GM12878 (cell line): ENCODE measurements around the gene ANK3. TPM values are rescaled to one million over a fixed set of nuclear protein-coding genes. Genes with fewer than 3 reads are reported as not detected.

ENCODE experiments used
- ATAC-seq: fragments of 200-7000 bp; cut with Tn5 transposase; 3 replicates; pipeline ENCODE4 v1.9.1; 2020; ENCODE audit warnings: mild to moderate bottlenecking, moderate library complexity
- BruUV-seq: library from RNA; stranded (reverse); fragments of 400-500 nt; replicated peaks from 2 replicates; lab custom pipeline; 2021; lab: Mats Ljungman, UMichigan
- CTCF ChIA-PET: fragments of 300-600 bp; sonication (Branson Sonifier 250); formaldehyde crosslinking; extraction: SDS; loops from one replicate; lab custom pipeline; 2021; ENCODE audit warnings: inconsistent platforms; lab: Yijun Ruan, JAX
- POLR2A ChIA-PET: fragments of 350-600 bp; formaldehyde crosslinking; extraction: SDS; loops from one replicate; lab custom pipeline; 2021; ENCODE audit warnings: inconsistent platforms; lab: Charles Lee
- RAD21 ChIA-PET: fragments of 300-600 bp; sonication (Branson Sonifier 250); formaldehyde crosslinking; loops from one replicate; lab custom pipeline; 2023; ENCODE audit warnings: antibody characterized with exemption; ENCODE audit not compliant: unreplicated experiment; lab: Charles Lee
- SMC1A ChIA-PET: fragments of 300-600 bp; sonication (Branson Sonifier 250); formaldehyde crosslinking; loops from one replicate; lab custom pipeline; 2023; ENCODE audit not compliant: unreplicated experiment, uncharacterized antibody; lab: Charles Lee
- DNase-seq: peaks from one replicate; pipeline ENCODE4 v3.0.0-alpha.2; 2011; ENCODE audit warnings: low read depth, low spot score
- FAIRE-seq: peaks from 3 replicates; lab custom pipeline; 2011; peaks lifted over from hg19 to GRCh38; lab: Jason Lieb, UNC
- H2AFZ ChIP-seq: 2 replicates; pipeline ENCODE4 v1.6.0; 2011; ENCODE audit warnings: low read depth, low read length, control low read depth; ENCODE audit not compliant: control insufficient read depth
- H3K27ac ChIP-seq: 2 replicates; pipeline ENCODE4 v1.5.1; 2011; ENCODE audit warnings: control low read depth; ENCODE audit not compliant: control insufficient read depth, insufficient read depth
- H3K27me3 ChIP-seq, 2 experiments: replicated peaks in 1 of 2; 2 replicates each; pipeline versions ENCODE4 v1.6.0 to v1.6.1; 2011; ENCODE audit warnings: low read length in 1 of 2; ENCODE audit not compliant: control insufficient read depth in 2 of 2, insufficient read depth in 2 of 2
- H3K36me3 ChIP-seq, 2 experiments: 2 replicates each; pipeline ENCODE4 v1.5.1; 2011; ENCODE audit warnings: low read length in 1 of 2; ENCODE audit not compliant: control insufficient read depth in 2 of 2, insufficient read depth in 2 of 2
- H3K4me1 ChIP-seq: 2 replicates; pipeline ENCODE4 v1.6.1; 2011; ENCODE audit warnings: mild to moderate bottlenecking, low read length, moderate library complexity, mixed read lengths; ENCODE audit not compliant: control insufficient read depth, insufficient read depth
- H3K4me2 ChIP-seq: 2 replicates; pipeline ENCODE4 v1.6.0; 2011; ENCODE audit warnings: control low read depth; ENCODE audit not compliant: control insufficient read depth, insufficient read depth
- H3K4me3 ChIP-seq: fragments of 200-600 bp; sonication (generic); 2 replicates; pipeline ENCODE4 v1.5.1; 2016
- H3K79me2 ChIP-seq: 2 replicates; pipeline ENCODE4 v1.6.0; 2011; ENCODE audit warnings: low read length; ENCODE audit not compliant: control insufficient read depth, insufficient read depth
- H3K9ac ChIP-seq: 2 replicates; pipeline ENCODE4 v1.8.0; 2011; ENCODE audit warnings: low read length, control low read depth, mixed read lengths; ENCODE audit not compliant: control insufficient read depth, insufficient read depth
- H3K9me3 ChIP-seq: replicated peaks from 3 replicates; pipeline ENCODE4 v1.5.1; 2011; ENCODE audit warnings: mild to moderate bottlenecking, low read length; ENCODE audit not compliant: control insufficient read depth, insufficient read depth
- H4K20me1 ChIP-seq: 2 replicates; pipeline ENCODE4 v1.6.0; 2011; ENCODE audit not compliant: control insufficient read depth, insufficient read depth
- BHLHE40 ChIP-seq, 2 experiments: fragments of 450-650 bp in 1 of 2; IDR thresholded peaks; 2 replicates each; pipeline ENCODE4 v1.6.1; 2011 to 2017; ENCODE audit warnings: low read depth in 2 of 2, borderline replicate concordance in 1 of 2, improper control_type of control experiment in 1 of 2, low read length in 1 of 2, mild to moderate bottlenecking in 1 of 2
- MXI1 ChIP-seq: fragments of 150-350 bp; IDR thresholded peaks from 2 replicates; pipeline ENCODE4 v1.6.1; 2011; ENCODE audit warnings: low read depth, mild to moderate bottlenecking, inconsistent platforms, low read length, improper control_type of control experiment
- NBN ChIP-seq: fragments of 450-650 bp; IDR thresholded peaks from 2 replicates; pipeline ENCODE4 v1.6.1; 2016
- NFYB ChIP-seq: IDR thresholded peaks from 2 replicates; pipeline ENCODE4 v1.6.1; 2011; ENCODE audit warnings: low read depth, mild to moderate bottlenecking, low read length, improper control_type of control experiment, moderate library complexity; ENCODE audit not compliant: insufficient read depth
- PAX8 ChIP-seq: fragments of 450-650 bp; IDR thresholded peaks from 2 replicates; pipeline ENCODE4 v1.6.1; 2017; ENCODE audit warnings: mild to moderate bottlenecking, moderate library complexity
- TARDBP ChIP-seq: IDR thresholded peaks from 2 replicates; pipeline ENCODE4 v1.6.1; 2016; ENCODE audit warnings: borderline replicate concordance
- ZBTB40 ChIP-seq: fragments of 450-650 bp; IDR thresholded peaks from 2 replicates; pipeline ENCODE4 v1.6.1; 2016; ENCODE audit warnings: mild to moderate bottlenecking, moderate library complexity, borderline replicate concordance
- ZNF207 ChIP-seq: fragments of 450-650 bp; IDR thresholded peaks from 2 replicates; pipeline ENCODE4 v1.6.1; 2014; ENCODE audit warnings: antibody characterized with exemption, mild to moderate bottlenecking, borderline replicate concordance
- in situ Hi-C: fragments of 300-500 bp; cut with MboI; formaldehyde crosslinking; loops from 9 replicates; pipeline ENCODE4 v1.14.3; 2018; ENCODE audit warnings: mixed read lengths
- intact Hi-C: fragments of 100-400 bp; cut with micrococcal nuclease; formaldehyde crosslinking; loops from one replicate; pipeline ENCODE4 v1.14.2; 2022; ENCODE audit not compliant: unreplicated experiment
- polyA plus RNA-seq, 11 experiments: library from polyadenylated mRNA; depleted of rRNA in 4 of 11; unstranded in 6 of 11; stranded (reverse) in 5 of 11; fragments of >200 nt; fragmentation: Nextera tagmentation in 4 of 11; fragmentation: Illumina TruSeq in 1 of 11; extraction: Ambion mirVana in 4 of 11; extraction: Trizol in 1 of 11; gene quantifications; 1 replicate in 1 of 11; 2 replicates in 10 of 11; pipeline versions ENCODE4 v1.2.1 to v1.2.3, GENCODE V29; 2011 to 2016; ENCODE audit warnings: inconsistent platforms in 2 of 11, missing spikeins in 2 of 11, low read depth in 1 of 11
- total RNA-seq, 4 experiments: library from RNA; depleted of rRNA in 3 of 4; stranded (reverse); fragments of >200 nt in 3 of 4; fragmentation: Illumina TruSeq in 1 of 4; extraction: Trizol in 1 of 4; gene quantifications; 2 replicates each; pipeline versions ENCODE4 v1.2.1 to v1.2.3, GENCODE V29; 2013 to 2021
- TF ChIP-seq, protein P1 (sequence below): fragments of 450-650 bp; IDR thresholded peaks from 2 replicates; pipeline ENCODE4 v1.6.1; 2017; ENCODE audit warnings: low read depth, mild to moderate bottlenecking, moderate library complexity

ANK3 gene
- total and polyA plus RNA-seq, 10 of the 15 experiments (the other 5 are each of a cell fraction or from before 2014, with no cell fraction given) = 0.06 to 0.82 (median 0.20) TPM; not detected in 2

DNA sequence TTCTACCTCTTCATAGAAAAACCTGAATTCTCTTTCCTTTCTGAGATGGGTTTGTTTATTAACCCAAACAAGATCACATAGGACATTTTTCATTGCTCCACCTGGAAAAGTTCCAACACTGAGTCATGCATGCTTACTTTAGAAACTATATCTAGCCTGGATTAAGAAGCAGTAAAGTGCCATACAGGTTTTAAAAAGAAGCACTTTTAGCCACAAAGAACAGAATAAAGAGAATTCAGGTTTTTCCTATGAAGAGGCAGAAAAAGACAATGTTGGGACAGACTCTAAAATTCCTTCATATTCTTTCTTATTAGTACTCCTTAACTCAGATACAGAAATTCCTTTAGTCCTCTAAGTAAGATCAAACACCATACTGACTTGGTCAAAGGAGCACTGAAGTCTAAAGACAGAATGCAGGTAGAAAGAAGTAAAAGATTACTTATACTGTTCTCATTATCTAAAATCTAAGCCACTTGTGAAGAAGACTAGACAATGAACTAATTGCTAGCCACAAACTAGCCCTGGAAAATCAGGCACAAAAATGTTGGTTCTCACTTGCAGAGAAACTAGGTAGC is 241.3 kb downstream of the ANK3 start:
- ChIA-PET CTCF (no interaction called here), RAD21 (no interaction called here), SMC1A (interaction anchor here (0.6 kb wide), 1 partner anchor 461 kb away, joined by 3 read pairs; no protein-coding TSS in a partner anchor), POLR2A (no interaction called here)
- no peak overlapping the region for H2AFZ ChIP-seq
- no peaks in the 10 kb centered on the region for H3K27me3 ChIP-seq
- FAIRE-seq (no peak), ATAC-seq (no peak), DNase-seq (no peak)
- H3K9me3 ChIP-seq = no peaks in the 10 kb centered on the region
- BruUV-seq = no TSS peak
- no peak overlapping the region for H3K9ac ChIP-seq
- in situ Hi-C loops = no loop called here
- no peaks in the 10 kb centered on the region for H4K20me1 ChIP-seq
- H3K27ac ChIP-seq = no peak overlapping the region
- no peaks in the 10 kb centered on the region for H3K36me3 ChIP-seq
- TF ChIP-seq NBN (no peak), PAX8 (no peak), BHLHE40 (IDR thresholded peaks at IDR 0.05; ENCODE audit: borderline replicate concordance in 1 of 2, low read depth in 2 of 2, low read length in 1 of 2) (no peak), TARDBP (no peak), MXI1 (no peak), NFYB (no peak), ZNF207 (no peak), ZBTB40 (no peak)
- TF ChIP-seq, protein P1, sequence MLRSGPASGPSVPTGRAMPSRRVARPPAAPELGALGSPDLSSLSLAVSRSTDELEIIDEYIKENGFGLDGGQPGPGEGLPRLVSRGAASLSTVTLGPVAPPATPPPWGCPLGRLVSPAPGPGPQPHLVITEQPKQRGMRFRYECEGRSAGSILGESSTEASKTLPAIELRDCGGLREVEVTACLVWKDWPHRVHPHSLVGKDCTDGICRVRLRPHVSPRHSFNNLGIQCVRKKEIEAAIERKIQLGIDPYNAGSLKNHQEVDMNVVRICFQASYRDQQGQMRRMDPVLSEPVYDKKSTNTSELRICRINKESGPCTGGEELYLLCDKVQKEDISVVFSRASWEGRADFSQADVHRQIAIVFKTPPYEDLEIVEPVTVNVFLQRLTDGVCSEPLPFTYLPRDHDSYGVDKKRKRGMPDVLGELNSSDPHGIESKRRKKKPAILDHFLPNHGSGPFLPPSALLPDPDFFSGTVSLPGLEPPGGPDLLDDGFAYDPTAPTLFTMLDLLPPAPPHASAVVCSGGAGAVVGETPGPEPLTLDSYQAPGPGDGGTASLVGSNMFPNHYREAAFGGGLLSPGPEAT = no peak
- H3K4me2 ChIP-seq = no peak overlapping the region
- no peaks in the 10 kb centered on the region for H3K79me2 ChIP-seq
- no peaks in the 10 kb centered on the region for H3K4me1 ChIP-seq
- H3K4me3 ChIP-seq = no peak overlapping the region
- intact Hi-C loops = no loop called here
